ENCODE measurements around the gene CNKSR3.
A peak's percentile ranks its signal among the peaks of the same experiment; 100 is the strongest.

Gene CNKSR3

GRCh38 chr6:154345811-154346210 lies 164.7 kb downstream of the CNKSR3 start:
- in situ Hi-C loops (cut with HindIII; ENCODE audit: low sequenced_read_pairs): no loop called here
- H3K4me3 ChIP-seq (ENCODE audit: low read depth, low read length): no peak overlapping the region
- no peak for TF ChIP-seq CTCF (IDR thresholded peaks at IDR 0.05; ENCODE audit: low read depth, low read length, missing control alignments)
- DNase-seq (ENCODE audit: low read depth): no peak

DNA sequence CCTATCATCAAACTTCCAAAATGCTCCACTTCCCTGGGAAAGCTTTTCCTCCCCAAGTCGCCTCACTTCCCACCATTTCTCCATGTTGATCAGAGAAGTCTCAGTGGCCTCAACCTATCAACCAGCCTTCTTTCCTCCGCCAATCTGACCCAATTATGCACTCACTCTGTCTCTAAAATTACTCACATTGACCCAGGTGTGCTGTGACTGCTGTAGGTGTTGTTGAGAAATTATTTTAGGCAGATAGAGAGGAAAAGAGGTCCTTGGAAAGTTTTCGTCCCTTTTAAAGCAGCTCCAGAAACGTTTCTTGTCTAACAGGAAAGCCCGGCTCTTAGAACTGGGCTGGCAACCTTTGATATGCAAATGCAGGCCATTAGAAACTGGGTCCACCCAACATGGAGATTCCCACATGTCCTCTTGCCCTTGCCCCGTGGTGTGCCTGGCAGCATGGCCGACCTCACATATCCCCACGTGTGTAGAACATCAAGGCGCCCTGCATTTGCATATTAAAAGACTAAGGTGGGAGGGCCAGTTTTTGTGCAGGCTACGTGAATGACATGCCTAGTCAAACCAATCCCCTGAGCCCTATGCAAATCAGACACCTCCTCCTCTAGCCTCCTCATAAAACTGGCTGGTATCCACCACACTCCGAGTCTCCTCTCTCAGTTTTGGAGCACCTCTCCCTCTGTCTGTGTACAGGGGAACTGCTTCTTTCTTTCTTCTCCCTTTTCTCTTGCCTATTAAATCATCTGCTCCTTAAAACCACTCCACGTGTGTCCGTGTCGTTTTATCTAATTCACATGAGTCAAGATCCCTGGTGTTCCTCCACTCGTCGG lies 166.8 kb downstream of the CNKSR3 start:
- H3K4me3 ChIP-seq (ENCODE audit: low read depth, low read length): no peak overlapping the region
- DNase-seq (ENCODE audit: low read depth): peak; percentile 38
- in situ Hi-C loops (cut with HindIII; ENCODE audit: low sequenced_read_pairs): no loop called here

DNA sequence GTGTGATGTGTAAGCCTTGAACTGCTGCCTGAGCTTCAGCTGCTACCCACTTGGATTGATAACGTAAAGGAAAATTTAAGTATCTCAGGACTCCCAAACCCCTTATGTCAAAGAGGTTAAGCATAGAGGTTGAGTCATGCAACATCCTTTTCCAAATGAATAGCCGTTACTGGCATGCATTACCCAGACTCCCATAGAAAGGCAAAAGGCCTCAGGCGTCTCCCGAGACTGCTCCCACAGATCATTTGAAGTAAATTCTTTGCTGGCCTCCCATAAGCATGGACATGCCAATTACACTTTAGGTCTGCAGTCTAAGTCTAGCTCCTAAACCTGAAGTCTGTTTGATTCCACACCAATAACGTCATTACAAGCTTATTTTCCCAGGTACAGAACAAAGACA lies 168.6 kb downstream of the CNKSR3 start:
- TF ChIP-seq CTCF (IDR thresholded peaks at IDR 0.05; ENCODE audit: low read depth, low read length, missing control alignments): no peak
- in situ Hi-C loops (cut with HindIII; ENCODE audit: low sequenced_read_pairs): no loop called here
- no peak overlapping the region for H3K4me3 ChIP-seq (ENCODE audit: low read depth, low read length)
- no peak for DNase-seq (ENCODE audit: low read depth)

More for the DNA sequence above, 166.8 kb downstream of the CNKSR3 start:
- peak; percentile 55 for TF ChIP-seq CTCF (IDR thresholded peaks at IDR 0.05; ENCODE audit: low read depth, low read length, missing control alignments)

GRCh38 chr6:154341336-154341735 lies 169.1 kb downstream of the CNKSR3 start:
- TF ChIP-seq CTCF (IDR thresholded peaks at IDR 0.05; ENCODE audit: low read depth, low read length, missing control alignments): no peak
- no peak for DNase-seq (ENCODE audit: low read depth)
- no peak overlapping the region for H3K4me3 ChIP-seq (ENCODE audit: low read depth, low read length)
- in situ Hi-C loops (cut with HindIII; ENCODE audit: low sequenced_read_pairs): no loop called here
